Measurements from ENCODE around the gene TXNDC2. TPM values are rescaled to one million over a fixed set of nuclear protein-coding genes. Genes with fewer than 3 reads are reported as not detected.

The TXNDC2 gene
- total and polyA plus RNA-seq, 2 of the 4 experiments (the other 2 are of a cell fraction): 0.18 TPM; not detected in 1

GRCh38 chr18:9884532-9885140 lies 1.1 kb upstream of the TXNDC2 start:
- Histone ChIP-seq H3K14ac (replicated peaks; ENCODE audit: low read depth, low read length) (no peak overlapping the region), H2AK9ac (replicated peaks; ENCODE audit: low read depth, low read length, poor library complexity) (no peak overlapping the region), H3K27me3 (ENCODE audit: control insufficient read depth, insufficient read depth, low read length) (no peaks in the 10 kb centered on the region), H3K4ac (ENCODE audit: low read depth, low read length) (no peak overlapping the region), H2BK15ac (ENCODE audit: low read depth, low read length) (no peak overlapping the region), H2BK5ac (ENCODE audit: low read depth, low read length, poor library complexity, severe bottlenecking) (no peak overlapping the region), H2BK20ac (ENCODE audit: low read depth, low read length) (no peak overlapping the region), H3K9me1 (ENCODE audit: insufficient read depth, low read length) (no peaks in the 10 kb centered on the region), H3K4me2 (ENCODE audit: low read depth, low read length) (no peak overlapping the region), H3K23ac (ENCODE audit: low read depth, low read length) (no peak overlapping the region), H3K56ac (ENCODE audit: extremely low read depth, insufficient read depth, low read length) (no peak overlapping the region), H3K27ac (ENCODE audit: insufficient read depth, low read length) (no peak overlapping the region), H3K18ac (ENCODE audit: low read depth, low read length) (no peak overlapping the region), H3K4me1 (ENCODE audit: control insufficient read depth, insufficient read depth, low read length) (peaks cover 1% of the 10 kb centered on the region; the same call in 1 of the 2 replicates), H3K36me3 (ENCODE audit: control insufficient read depth, insufficient read depth, low read length) (no peaks in the 10 kb centered on the region), H3K79me1 (ENCODE audit: low read depth in 1 of 2, low read length in 2 of 2) (no peaks in the 10 kb centered on the region), H3K4me3 (ENCODE audit: insufficient read depth, low read depth, low read length) (no peak overlapping the region), H3K9ac (ENCODE audit: low read depth, low read length) (no peak overlapping the region), H2BK120ac (ENCODE audit: low read depth, low read length) (no peak overlapping the region), H3K9me3 (ENCODE audit: control insufficient read depth, insufficient read depth, low read length) (no peaks in the 10 kb centered on the region), H4K8ac (ENCODE audit: low read depth in 2 of 2, low read length in 2 of 2) (no peak overlapping the region), H4K5ac (ENCODE audit: low read depth, low read length) (no peak overlapping the region), H2AK5ac (ENCODE audit: low read depth, low read length) (no peak overlapping the region), H4K91ac (ENCODE audit: insufficient read depth, low read depth, low read length) (no peak overlapping the region), H4K20me1 (ENCODE audit: insufficient read depth, low read length) (no peaks in the 10 kb centered on the region), H2AFZ (replicated peaks; ENCODE audit: low read length, poor library complexity) (no peak overlapping the region)
- CTCF ChIA-PET: no interaction called here
- POLR2A ChIA-PET (ENCODE audit: unreplicated experiment): no interaction called here
- TF ChIP-seq MAZ (IDR thresholded peaks at IDR 0.05; ENCODE audit: borderline replicate concordance, low read depth, low read length) (no peak), RFX5 (IDR thresholded peaks at IDR 0.05; ENCODE audit: low read depth, low read length) (no peak), RCOR1 (IDR thresholded peaks at IDR 0.05; ENCODE audit: insufficient replicate concordance, low read length) (no peak), BHLHE40 (IDR thresholded peaks at IDR 0.05; ENCODE audit: low read depth, low read length) (no peak), FOS (IDR thresholded peaks at IDR 0.05; ENCODE audit: low read depth, low read length) (no peak), POLR2A (IDR thresholded peaks at IDR 0.05; ENCODE audit: low read depth, low read length) (no peak), MXI1 (IDR thresholded peaks at IDR 0.05; ENCODE audit: borderline replicate concordance, low read depth, low read length) (no peak), CHD1 (IDR thresholded peaks at IDR 0.05; ENCODE audit: low read depth, low read length) (no peak), NFE2L2 (IDR thresholded peaks at IDR 0.05; ENCODE audit: low read depth, low read length) (no peak), CEBPB (IDR thresholded peaks at IDR 0.05; ENCODE audit: low read depth, low read length) (no peak), USF2 (IDR thresholded peaks at IDR 0.05; ENCODE audit: low read depth, low read length) (no peak), CTCF (conservative IDR thresholded peaks at IDR 0.05; ENCODE audit: low read depth, low read length) (no peak), RAD21 (IDR thresholded peaks at IDR 0.05; ENCODE audit: low read length) (no peak), ELK1 (IDR thresholded peaks at IDR 0.05; ENCODE audit: borderline replicate concordance, low read depth, low read length) (no peak), SMC3 (IDR thresholded peaks at IDR 0.05; ENCODE audit: low read depth, low read length) (no peak), MAFK (IDR thresholded peaks at IDR 0.05; ENCODE audit: low read depth, low read length) (no peak)
- in situ Hi-C loops (cut with MboI; ENCODE audit: low sequenced_read_pairs): no loop called here
- ATAC-seq (ENCODE audit: low read depth) (no peak), DNase-seq (no peak)
- WGBS, 2 experiments (ENCODE audit: extremely low coverage in 2 of 2, insufficient read length in 1 of 2): no CpG with 5 or more reads among the region's 12 CpGs
- BruUV-seq (replicated peaks): no TSS peak
- intact Hi-C loops (cut with micrococcal nuclease): loop anchor here (5.0 kb wide), 1 partner anchor 882 kb away; no protein-coding TSS in a partner anchor
- dilution Hi-C loops (cut with HindIII; ENCODE audit: low sequenced_read_pairs, unreplicated experiment): no loop called here
